ENCODE data around the gene GART.
A peak's percentile ranks its signal among the peaks of the same experiment; 100 is the strongest.
"Not testable (repeated sequence)": the region's sequence is repeated elsewhere in the genome, so short reads cannot be mapped to it uniquely, and the experiment has no call there.

The GART gene

GRCh38 chr21:33511639-33512038 is 30.3 kb downstream of the GART start:
- no peak for FAIRE-seq

GRCh38 chr21:33510826-33511225 is 31.1 kb downstream of the GART start:
- no peak for FAIRE-seq

GRCh38 chr21:33507003-33507402 is 34.9 kb downstream of the GART start:
- not testable (repeated sequence) for FAIRE-seq

- no peak for FAIRE-seq
These were observed 36.1 kb downstream of the GART start for GRCh38 chr21:33505833-33506232.

DNA sequence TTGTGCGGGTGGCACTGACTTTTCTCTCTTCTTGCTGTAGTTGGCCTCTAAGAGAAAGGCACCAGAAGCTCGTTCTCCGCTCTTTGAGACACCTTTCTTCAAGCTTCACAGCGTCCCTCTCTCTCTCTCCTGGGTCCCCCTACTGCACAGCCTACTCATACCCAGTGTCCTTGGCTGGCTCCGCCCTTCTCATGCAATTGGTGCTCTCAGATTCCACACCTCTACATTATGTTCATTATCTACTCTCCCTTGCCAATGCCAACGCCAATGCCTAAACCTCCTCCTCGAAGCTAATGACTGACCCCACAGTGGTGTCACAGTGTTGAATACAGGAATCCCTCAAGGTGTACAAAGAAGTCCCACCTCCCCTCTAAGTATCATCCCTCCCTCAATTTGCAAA is 45.6 kb downstream of the GART start:
- no peak for FAIRE-seq

DNA sequence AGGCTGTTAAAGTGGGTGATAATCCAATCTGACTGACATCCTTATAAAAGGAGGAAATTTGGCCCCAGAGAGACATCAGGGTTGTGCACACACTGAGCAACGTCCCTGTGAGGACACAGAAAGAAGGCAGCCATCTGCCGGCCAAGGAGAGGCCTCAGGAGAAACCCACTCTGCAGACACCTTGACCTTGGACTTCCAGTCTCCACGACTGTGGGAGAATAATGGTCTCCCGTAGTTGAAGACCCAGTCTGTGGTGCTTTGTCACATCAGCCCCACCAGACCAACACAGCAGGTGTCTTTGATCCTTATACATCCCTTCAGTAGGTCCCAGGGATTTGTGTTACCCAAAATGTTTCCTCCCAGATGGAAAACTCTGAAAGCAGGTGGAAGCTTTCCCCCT is 46.2 kb downstream of the GART start:
- FAIRE-seq: no peak

- FAIRE-seq: no peak
These were observed 48.2 kb downstream of the GART start for GRCh38 chr21:33493756-33494155.

DNA sequence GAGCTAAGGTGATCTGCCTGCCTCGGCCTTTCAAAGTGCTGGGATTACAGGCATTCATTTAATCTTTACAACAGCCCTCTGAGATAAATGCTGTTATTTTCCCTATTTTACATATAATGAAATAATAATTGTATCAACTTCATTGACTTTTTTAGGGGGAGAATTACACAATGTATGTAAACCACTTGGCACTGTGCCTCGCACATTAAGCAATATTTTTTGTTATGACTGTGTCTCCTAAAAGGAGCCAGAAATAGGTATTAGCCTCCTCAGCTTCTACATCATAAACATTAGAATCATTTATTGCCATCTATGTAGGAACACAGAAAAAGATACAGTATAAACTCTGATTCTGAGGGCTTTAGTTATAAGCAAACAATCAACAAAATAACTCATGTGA is 49.3 kb downstream of the GART start:
- no peak for FAIRE-seq

DNA sequence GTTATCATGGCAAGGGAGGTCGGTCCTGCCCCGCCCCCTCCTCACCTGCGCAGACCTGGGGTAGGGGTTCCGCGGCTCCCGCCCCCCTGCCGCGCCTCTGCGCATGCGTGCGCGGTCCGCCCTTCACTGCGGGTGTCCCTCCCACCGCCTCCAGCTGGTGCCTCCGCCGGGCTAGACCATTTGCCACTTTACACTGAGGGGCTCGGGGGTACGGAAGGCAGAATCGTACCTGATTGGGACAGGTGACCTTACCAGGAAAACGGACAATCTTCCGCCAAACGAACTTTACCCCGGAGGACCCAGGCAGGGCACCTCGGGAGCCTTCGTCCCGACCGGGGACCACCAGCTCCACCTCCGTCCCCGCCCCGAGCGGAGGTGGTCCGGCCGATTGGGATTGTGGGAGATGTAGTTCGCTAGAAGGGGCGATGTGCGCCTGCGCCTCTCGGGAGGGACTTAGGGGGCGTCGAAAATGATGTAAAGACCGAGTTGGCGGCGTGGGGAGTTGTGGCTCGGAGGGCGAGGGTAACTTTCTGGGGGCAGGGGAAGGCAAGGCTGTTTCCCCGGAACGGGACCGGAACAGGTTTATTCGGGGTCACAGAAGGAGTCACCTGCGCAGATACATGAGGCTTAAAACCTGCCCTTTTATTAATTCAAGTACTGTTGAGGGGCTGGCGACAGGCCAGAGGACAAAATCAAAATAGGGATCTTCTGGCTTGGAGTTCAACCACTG is 50.4 kb downstream of the GART start, which contains the start of gene DNAJC28:
TSS of gene DNAJC28 (minus strand) at position 344 of the 730 bp plus-strand sequence. CDS start 2,323 bp downstream, outside the sequence.
- peak; percentile 37 for FAIRE-seq

DNA sequence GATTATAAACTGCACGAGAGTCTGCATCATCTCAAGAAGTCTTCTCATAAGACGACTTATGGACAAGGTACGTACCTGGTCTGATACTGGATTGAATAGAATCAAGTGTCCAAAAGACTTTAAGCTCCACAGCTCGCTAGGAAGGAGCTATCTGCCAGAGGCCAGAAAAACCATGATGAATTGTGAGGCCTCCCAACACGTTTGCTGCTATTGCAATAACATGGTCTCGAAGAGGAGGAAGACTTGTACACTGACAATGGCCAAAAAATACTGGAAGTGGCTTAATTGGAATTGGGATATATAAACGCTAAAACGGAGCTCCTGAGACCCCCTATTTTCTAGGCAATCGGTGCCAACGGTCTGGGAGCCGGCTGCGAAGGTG is 50.9 kb downstream of the GART start:
- no peak for FAIRE-seq

DNA sequence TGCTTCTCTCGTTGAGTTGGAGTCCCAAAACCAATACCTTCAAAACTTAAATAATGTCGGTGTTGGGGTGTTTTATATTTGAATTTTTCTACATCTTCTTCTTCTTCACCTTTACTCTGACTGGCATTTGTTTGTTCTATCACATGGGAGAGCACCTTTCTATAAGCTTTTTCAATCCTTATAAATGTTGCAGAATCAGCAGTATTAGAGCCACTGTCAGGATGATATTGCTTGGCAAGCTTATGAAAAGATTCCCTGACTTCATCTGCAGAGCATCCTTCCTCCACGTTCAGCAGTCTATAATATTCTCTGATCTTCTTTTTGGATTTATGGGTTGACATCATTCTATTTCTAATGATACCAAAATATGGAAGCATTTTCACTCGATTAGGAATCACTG is 53.0 kb downstream of the GART start:
- FAIRE-seq: no peak

DNA sequence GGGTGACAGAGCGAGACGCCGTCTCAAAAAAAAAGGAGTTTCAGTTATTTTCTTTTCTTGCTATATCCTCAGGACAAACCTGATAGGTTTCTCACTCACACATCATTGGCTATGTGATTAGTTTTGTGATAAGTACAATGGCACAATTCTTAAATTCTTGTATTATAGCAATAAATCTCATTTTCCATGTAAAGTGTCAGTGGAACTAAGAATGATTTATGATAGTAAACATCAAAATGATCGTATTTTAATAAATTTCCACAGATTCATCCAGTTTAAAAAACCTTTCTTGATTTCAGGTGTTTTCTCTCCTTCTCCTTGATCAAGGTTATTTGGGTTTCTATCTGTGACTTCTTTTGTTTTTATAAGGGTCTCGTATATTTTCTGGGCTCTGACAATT is 53.9 kb downstream of the GART start:
- no peak for FAIRE-seq

- no peak for FAIRE-seq
These were observed 60.5 kb downstream of the GART start for GRCh38 chr21:33481314-33481943.

GRCh38 chr21:33480481-33481103 is 61.3 kb downstream of the GART start:
- FAIRE-seq: no peak

DNA sequence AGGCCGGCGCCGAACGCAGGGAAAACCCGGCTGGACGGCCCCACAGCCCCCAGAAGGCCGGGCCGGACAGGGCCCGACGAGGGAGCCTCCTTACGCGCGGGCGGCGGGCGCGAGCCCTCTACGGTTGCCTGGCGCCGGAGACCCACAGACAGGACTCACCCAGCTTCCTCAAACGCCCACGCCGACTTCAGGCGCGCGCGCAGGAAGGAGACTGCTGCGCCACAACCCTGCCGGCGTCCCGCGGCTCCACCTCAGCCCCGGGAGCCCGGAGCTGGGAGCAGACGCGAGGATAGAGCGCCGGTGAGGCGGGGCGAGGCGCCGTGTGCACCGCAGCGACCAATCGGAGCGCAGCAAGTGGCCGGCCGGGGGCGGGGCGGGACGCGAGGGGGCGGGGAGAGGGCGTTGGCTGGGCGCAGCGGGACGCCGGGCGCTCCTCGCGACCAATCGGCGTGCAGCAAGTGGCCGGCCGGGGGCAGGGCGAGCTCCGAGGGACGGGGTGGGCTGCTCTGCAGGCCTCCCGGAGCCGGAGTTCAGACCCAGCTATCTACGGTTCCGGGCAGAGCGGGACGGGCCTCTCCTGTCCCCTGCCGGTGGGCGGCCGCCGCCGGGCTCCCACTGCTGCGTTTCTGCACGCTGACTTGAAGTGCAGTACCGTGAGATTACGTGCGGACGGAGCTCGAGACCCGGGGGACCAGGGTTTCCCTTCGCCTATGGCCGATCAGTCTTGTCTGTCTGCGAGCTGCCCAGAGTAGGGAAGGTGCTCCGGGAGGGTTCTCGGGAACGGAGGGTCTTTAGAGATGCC is 62.0 kb downstream of the GART start, which contains the start of gene TMEM50B:
TSS of gene TMEM50B (minus strand) at position 296 of the 802 bp plus-strand sequence. CDS start 11,089 bp downstream, outside the sequence.
- FAIRE-seq: no peak

DNA sequence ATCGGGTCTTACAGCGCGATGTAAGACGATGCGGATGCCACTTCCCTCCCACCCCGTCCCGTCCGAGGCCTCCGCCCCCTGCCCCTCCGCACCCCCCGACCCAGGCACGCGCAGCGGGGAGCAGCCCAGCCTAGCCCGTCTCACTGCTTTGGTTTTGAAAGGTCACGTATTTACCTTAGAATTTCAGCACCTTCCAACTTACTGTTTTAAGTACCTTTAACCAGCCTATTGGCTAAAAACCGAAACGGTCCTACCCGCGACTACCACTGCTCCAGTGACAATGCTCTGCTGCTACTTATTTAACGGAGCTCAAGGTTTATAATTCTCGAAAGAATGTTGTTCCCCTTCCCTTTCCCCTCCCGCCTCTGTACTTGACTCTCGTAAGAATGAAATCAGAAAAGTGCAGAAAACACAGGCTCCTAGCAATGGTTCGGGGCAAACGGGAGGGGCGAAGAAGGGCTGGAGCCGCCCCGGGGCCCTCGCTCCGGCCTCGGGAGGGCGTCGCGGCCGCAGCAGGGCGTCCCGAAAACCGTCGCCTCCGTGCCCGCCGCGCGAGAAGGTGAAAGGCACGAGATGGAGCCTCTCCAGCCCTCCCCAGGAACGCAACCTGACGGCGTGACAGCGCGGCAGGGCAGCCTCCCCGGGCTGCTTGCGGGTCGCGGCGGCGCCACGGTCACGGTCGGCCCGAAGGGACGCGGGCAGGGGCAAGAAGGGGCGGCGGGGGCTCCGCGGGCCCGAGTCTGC is 62.8 kb downstream of the GART start:
- FAIRE-seq: no peak

DNA sequence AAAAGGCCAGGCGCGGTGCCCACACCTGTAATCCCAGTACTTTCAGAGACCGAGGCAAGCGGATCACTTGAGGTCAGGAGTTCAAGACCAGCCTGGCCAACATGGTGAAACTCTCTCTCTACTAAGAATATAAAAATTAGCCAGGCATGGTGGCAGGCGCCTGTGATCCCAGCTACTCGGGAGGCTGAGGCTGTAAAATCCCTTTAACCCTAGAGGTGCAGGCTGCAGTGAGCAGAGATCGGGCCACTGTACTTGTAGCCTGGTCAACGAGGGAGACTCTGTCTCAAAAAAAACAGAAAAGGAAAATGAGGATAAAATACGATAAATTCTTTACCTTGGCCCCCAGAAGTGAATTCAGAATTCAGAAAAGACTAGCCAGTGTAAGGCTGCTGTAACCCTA is 63.7 kb downstream of the GART start:
- no peak for FAIRE-seq

- no peak for FAIRE-seq
These were observed 64.9 kb downstream of the GART start for GRCh38 chr21:33477066-33477465.

DNA sequence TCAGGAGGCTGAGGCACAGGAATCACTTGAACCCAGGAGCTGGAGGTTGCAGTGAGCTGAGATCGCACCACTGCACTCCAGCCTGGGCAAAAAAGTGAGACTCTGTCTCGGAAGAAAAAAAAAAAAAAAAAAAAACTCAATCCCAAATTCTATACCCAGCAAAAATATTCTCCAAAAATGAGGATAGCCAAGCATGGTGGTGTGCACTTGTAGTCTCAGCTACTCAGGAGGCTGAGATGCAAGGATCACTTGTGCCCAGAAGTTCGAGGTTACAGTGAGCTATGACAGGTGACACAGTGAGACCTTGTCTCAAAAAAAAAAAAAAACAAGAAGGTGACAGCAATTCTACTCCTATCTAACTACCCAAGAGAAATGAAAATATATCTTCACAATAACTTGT is 68.6 kb downstream of the GART start:
- FAIRE-seq: no peak

- FAIRE-seq: no peak
These were observed 71.2 kb downstream of the GART start for GRCh38 chr21:33470701-33471100.

DNA sequence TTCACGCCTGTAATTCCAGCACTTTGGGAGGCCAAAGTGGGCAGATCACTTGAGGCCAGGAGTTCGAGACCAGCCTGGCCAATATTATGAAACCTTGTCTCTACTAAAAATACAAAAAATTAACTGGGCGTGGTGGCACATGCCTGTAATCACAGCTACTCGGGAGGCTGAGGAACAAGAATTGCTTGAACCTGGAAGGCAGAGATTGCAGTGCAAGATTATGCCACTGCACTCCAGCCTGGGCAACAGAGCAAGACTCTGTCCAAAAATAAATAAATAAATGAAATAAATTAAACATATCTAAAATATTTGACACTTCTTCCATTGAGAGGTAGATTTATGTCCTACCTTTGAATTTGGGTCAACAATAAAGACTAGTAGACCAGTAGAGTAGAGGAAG is 72.7 kb downstream of the GART start:
- FAIRE-seq: not testable (repeated sequence)

- FAIRE-seq: no peak
These were observed 80.2 kb downstream of the GART start for GRCh38 chr21:33461538-33462250.

All from endometrium (tissue), 2 donors.